ENCODE results near the gene EIF3I. TPM values are rescaled to one million over a fixed set of nuclear protein-coding genes. Genes with fewer than 3 reads are reported as not detected.

Gene EIF3I
- total RNA-seq, 6 experiments from 2014 or later, result 67.5 to 130 (median 71.9) TPM

DNA sequence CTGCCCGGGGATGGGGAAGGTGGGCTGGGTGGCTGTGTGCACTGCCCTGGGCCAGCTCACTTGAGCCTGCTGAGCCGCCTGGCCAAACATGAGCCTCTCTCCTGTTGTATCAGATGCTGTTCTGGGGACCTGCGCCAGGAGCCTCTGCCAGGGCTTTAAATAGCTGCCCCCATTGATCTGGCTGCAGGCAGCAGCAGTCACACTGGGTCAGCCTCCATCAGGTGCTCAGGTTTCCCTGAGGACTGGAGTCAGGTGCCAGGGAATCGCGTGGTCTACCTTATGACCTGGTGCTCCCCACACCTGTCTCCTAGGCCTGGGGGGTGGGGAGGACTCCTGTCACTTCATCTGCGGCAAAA lies 22.5 kb upstream of the EIF3I start:
- TF ChIP-seq, protein P1, sequence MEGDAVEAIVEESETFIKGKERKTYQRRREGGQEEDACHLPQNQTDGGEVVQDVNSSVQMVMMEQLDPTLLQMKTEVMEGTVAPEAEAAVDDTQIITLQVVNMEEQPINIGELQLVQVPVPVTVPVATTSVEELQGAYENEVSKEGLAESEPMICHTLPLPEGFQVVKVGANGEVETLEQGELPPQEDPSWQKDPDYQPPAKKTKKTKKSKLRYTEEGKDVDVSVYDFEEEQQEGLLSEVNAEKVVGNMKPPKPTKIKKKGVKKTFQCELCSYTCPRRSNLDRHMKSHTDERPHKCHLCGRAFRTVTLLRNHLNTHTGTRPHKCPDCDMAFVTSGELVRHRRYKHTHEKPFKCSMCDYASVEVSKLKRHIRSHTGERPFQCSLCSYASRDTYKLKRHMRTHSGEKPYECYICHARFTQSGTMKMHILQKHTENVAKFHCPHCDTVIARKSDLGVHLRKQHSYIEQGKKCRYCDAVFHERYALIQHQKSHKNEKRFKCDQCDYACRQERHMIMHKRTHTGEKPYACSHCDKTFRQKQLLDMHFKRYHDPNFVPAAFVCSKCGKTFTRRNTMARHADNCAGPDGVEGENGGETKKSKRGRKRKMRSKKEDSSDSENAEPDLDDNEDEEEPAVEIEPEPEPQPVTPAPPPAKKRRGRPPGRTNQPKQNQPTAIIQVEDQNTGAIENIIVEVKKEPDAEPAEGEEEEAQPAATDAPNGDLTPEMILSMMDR (IDR thresholded peaks at IDR 0.05), result no peak
- TF ChIP-seq POLR2A (IDR thresholded peaks at IDR 0.05), result no peak
- DNase-seq, result peak; percentile 70 to 85 (median 85)
- Histone ChIP-seq H3K9me3 (no peaks in the 10 kb centered on the region), H3K4me1 (peaks cover 0 to 17% (median 7%) of the 10 kb centered on the region in 4 donors), H3K4me3 (no peak overlapping the region), H3K36me3 (peaks cover 4 to 23% (median 12%) of the 10 kb centered on the region in 4 donors), H3K27ac (no peak overlapping the region), H3K27me3 (no peaks in the 10 kb centered on the region)
- WGBS (ENCODE audit: insufficient coverage, low coverage, low lambda C conversion rate, missing lambda C conversion rate), result 0% methylated on average over 1 of the region's 6 CpGs
- ATAC-seq, result peak; percentile 60 to 82 (median 78)
- intact Hi-C loops (cut with DNase I), result no loop called here

DNA sequence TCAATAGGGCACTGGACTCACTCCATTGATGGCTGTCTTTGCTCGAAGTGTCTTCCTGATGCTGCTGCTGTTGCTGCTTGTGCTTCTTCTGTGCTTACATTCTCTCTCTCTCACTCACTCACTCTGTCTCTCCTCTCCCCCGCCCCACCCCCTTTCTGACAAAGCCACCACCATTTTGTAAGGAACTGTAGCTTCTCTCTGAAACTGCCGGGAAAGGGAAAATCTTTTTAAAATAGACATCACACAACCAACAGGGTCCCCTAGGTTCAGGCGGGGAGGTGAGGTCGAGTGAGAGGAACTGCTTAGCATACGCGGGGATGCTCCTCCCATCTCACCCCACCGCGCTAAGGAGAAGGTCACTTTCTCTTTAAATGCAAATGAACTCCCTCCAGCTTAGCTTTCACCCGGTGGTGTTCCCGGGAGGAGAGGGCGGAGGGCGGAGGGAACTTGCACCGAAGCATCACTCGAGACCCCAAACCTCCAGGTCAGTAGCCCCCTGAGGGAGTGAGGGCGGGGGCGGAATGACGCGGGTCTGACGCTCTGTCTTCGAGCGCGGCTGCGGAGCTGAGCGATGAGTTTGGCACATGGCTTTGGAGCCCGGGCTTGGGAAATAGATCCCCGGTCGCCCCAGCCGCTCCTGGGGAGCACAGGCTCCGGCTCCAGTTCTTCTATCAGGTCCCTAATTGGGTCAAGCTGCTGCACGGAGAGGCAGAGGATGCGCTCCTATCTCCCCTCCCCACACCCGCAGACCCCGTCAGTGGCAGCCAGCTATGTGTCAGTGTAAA lies 21.8 kb upstream of the EIF3I start, which contains the start of gene CCDC28B:
Gene CCDC28B (plus strand): TSS at position 370 of the 785 bp plus-strand sequence. CDS start 1,341 bp downstream, outside the sequence.
- Histone ChIP-seq H3K9me3 (no peaks in the 10 kb centered on the region), H3K4me3 (peak within 1 kb of the TSS; percentile 39 to 58 (median 49)), H3K27me3 (no peaks in the 10 kb centered on the region), H3K4me1 (peaks cover 0 to 21% (median 7%) of the 10 kb centered on the region in 4 donors), H3K36me3 (peaks cover 0 to 16% (median 6%) of the 10 kb centered on the region in 4 donors), H3K27ac (peak within 1 kb of the TSS; percentile 4 to 26 (median 19))
- WGBS (ENCODE audit: insufficient coverage, low coverage, low lambda C conversion rate, missing lambda C conversion rate), result 4% methylated on average over 10 of the region's 34 CpGs
- ATAC-seq, result peak; percentile 27 to 42 (median 39)
- DNase-seq, result peak in 1 of 3 donors; percentile 49
- intact Hi-C loops (cut with DNase I), result no loop called here
- TF ChIP-seq, protein P1 (IDR thresholded peaks at IDR 0.05), result no peak
- no peak for TF ChIP-seq POLR2A (IDR thresholded peaks at IDR 0.05)

GRCh38 chr1:32201011-32201855 lies 21.0 kb upstream of the EIF3I start:
- Histone ChIP-seq H3K27ac (peak overlapping the region in 2 of 3 donors; percentile 4 to 19), H3K4me1 (peaks cover 0 to 21% (median 8%) of the 10 kb centered on the region in 4 donors), H3K36me3 (peaks cover 0 to 9% (median 2%) of the 10 kb centered on the region in 4 donors), H3K4me3 (peak overlapping the region; percentile 39 to 58 (median 49)), H3K9me3 (no peaks in the 10 kb centered on the region), H3K27me3 (no peaks in the 10 kb centered on the region)
- DNase-seq, result peak; percentile 61 to 70 (median 69)
- TF ChIP-seq, protein P1 (IDR thresholded peaks at IDR 0.05), result no peak
- TF ChIP-seq POLR2A (IDR thresholded peaks at IDR 0.05), result no peak
- 13% methylated on average over 8 of the region's 26 CpGs for WGBS (ENCODE audit: insufficient coverage, low coverage, low lambda C conversion rate, missing lambda C conversion rate)
- peak; percentile 3 to 22 (median 13) for ATAC-seq
- intact Hi-C loops (cut with DNase I), result no loop called here

DNA sequence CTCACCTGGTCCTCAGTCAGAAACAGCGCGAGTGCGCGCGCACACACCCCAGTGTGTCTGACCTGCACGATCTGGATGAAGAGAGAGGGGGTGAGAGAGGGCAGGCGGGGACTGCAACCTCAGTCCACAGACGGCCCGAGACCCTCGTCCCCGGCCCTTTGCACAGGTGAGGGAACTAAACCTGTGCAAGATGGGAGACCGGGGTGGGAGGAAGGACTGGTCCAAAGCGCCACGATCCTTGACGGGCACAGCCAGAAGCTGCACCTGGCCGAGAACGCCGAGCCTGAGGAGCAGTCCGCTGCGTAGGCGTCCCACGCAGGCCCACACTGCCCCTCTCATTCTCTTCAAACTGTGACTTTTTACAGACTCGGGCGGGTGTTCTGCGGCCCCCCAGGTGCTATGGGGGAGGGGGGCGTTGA lies 17.3 kb upstream of the EIF3I start:
- Histone ChIP-seq H3K9me3 (no peaks in the 10 kb centered on the region), H3K4me1 (peaks cover 0 to 15% (median 5%) of the 10 kb centered on the region in 4 donors), H3K36me3 (no peaks in the 10 kb centered on the region), H3K4me3 (peak overlapping the region; percentile 55 to 71 (median 62)), H3K27me3 (no peaks in the 10 kb centered on the region), H3K27ac (no peak overlapping the region)
- intact Hi-C loops (cut with DNase I), result no loop called here
- DNase-seq (peak in 1 of 3 donors; percentile 34), ATAC-seq (peak; percentile 3 to 27 (median 8))
- WGBS (ENCODE audit: insufficient coverage, low coverage, low lambda C conversion rate, missing lambda C conversion rate), result 42% methylated on average over 21 of the region's 26 CpGs
- no peak for TF ChIP-seq POLR2A (IDR thresholded peaks at IDR 0.05)
- TF ChIP-seq, protein P1 (IDR thresholded peaks at IDR 0.05), result no peak
